Hindlimb muscle (tissue), 1 donor: Measurements from ENCODE around the gene OR52I1. TPM values are rescaled to one million over a fixed set of nuclear protein-coding genes. Genes with fewer than 3 reads are reported as not detected.

Experiments
- DNase-seq: peaks from one replicate; pipeline ENCODE4 v3.0.0-alpha.2; 2013
- polyA plus RNA-seq: library from polyadenylated mRNA; unstranded; fragments of 120-200 nt; gene quantifications from one replicate; pipeline ENCODE4 v1.2.1, GENCODE V29; 2013; ENCODE audit not compliant: insufficient read length

Gene OR52I1
- polyA plus RNA-seq, 1 donor = not detected

DNA sequence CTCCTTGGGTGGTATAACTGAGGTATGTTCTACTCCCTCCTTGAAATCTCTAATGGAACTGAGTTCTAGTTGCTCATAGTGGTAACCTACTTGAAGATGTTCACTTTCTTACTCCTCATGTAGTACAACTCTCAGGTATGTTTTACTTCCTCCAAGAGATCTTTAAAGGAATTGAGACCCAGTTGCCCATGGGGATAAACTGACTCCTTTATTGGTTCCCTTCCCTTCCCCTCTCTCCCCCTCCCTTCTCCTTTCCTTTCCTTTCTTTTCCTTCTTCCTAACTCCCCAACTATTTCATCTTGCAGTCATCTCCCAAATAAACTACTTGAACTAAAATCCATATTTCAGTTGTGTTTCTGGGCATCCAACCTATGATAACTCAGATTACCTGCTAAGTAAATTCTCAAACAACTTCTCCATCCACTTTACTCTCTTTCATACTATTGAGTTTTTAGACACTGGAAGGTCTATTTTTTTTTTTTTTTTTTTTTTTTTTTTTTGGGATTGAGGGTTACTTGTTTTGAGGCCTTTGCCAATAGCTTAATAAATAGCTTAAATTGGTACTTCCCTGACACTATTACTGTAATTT, 22.1 kb downstream of the OR52I1 start:
- DNase-seq = no peak

DNA sequence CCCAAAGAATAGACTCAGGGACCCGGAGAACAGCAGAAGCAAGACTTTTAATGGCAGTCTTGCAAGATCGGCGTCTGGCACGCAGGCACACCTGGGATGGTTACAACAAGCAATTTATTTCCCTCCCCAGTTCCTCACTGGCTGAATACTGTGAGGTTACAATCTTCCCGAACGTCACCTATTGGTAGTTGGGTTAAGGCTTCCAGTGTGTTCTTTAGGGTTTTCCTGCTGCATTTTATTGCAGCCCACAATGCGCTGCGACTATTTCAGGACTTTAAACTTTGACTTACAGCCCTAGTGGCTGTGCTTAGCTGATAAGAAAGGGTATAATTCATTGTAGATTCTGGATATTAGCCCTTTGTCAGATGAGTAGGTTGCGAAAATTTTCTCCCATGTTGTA, 25.7 kb downstream of the OR52I1 start:
- no peak for DNase-seq

DNA sequence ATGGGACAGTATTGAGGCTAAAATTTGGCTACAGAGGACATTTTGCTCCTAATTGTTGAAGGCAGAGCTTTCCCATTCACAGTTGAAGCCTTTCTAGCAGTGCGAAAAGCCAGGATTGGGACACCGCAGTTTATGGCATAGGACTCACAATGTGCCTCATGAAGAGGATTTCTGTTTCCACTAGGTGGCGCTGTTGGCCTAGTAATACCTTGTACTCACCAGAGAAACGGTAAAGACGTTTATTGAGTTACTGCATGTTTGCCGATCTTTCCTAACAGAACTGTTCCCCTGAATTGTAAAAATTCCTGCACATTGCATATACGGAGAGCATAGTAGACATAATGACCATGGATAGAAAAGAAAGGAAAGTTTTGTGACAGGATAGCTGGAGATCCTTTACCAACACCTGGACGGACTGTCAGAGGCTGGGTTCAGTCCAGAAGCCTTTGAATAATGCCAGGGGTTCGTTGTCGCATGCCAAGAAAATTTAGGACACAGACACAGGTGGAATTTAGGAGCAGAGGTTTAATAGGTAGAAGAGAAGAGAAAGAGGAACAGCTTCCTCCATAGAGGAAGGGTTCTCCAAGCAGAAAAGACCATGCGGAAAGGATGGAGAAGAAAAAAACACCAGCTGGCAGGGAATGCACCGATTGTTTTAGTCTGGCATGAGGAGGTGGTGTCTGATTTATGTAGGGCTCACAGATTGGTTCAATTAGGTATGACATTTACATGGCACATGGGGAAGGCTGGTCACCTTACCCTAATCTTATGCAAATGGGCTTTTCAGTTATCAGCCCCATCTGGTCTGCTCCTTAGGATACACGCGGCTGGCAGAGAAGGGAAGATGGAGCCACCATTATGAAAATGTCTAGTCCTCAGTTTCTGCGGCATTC, 32.6 kb downstream of the OR52I1 start:
- no peak for DNase-seq

- no peak for DNase-seq
Observed at GRCh38 chr11:4636136-4636535, 42.3 kb downstream of the OR52I1 start.

GRCh38 chr11:4636962-4637661, 43.3 kb downstream of the OR52I1 start, which contains the start of gene OR51D1:
OR51D1 (plus strand) TSS chr11:4637477; CDS start chr11:4639791, 2,314 bp downstream.
- peak; percentile 60 for DNase-seq

GRCh38 chr11:4637662-4638047, 43.8 kb downstream of the OR52I1 start:
- DNase-seq = no peak

DNA sequence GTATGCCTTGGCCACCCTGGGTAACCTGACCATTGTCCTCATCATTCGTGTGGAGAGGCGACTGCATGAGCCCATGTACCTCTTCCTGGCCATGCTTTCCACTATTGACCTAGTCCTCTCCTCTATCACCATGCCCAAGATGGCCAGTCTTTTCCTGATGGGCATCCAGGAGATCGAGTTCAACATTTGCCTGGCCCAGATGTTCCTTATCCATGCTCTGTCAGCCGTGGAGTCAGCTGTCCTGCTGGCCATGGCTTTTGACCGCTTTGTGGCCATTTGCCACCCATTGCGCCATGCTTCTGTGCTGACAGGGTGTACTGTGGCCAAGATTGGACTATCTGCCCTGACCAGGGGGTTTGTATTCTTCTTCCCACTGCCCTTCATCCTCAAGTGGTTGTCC, 46.1 kb downstream of the OR52I1 start:
- DNase-seq = no peak

- no peak for DNase-seq
Observed at GRCh38 chr11:4641501-4641900, 47.7 kb downstream of the OR52I1 start.

DNA sequence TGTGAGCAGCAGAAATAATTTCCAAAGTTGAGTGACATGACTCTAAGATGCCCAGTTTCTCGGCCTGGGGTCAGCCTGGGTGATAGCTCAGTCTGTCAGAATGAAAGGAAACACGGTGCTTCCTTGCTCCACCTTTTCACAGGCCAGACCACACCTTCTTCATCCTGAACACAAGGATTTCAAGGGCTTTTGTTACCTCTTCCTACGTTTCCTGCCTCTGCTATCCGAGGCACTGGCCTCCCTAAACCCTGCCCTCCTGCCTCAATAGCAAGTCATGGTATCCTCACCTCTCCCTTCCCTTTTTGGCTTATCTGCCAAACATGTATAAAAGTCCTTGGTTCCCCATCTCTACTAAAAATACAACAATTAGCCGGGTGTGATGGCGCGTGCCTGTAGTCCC, 48.2 kb downstream of the OR52I1 start:
- DNase-seq = no peak

DNA sequence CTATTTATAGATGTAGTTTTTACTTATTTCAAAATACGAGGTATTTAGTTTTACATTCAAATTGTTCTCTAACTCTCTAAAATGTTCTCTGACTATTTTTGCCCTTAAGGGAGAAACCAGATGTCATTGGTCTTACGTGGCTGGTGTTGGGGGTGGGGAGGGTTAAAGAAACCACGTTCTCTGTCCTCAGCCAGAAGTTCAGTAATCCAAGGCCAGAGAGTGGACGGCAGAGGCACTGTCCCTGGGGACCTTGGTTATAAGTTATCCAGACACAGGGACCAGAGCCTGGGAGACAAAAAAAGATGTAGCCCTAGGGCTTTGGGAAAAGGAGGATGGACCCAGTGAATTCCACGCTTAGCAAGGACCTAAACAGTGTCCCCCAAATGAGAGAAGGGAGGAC, 49.2 kb downstream of the OR52I1 start:
- DNase-seq = no peak

DNA sequence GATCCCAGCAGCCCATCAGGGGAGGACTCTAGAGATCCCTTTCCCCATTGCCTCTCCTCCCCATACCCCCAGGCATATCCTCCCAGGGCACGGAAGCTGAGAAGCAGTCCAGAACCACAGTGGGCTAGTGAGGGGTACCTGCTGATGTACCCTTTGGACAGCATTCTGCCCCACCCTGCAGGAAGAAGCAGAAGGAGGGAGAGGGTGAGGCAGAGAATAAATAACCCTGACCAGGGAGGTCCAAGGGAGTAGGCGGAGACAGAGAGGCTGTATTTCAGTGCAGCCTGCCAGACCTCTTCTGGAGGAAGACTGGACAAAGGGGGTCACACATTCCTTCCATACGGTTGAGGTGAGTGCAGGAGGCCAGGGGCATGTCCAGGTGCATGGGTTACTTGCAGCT, 49.8 kb downstream of the OR52I1 start, which contains the start of gene OR51E1:
Gene OR51E1, plus strand, starts transcription at position 301 of the 400 bp plus-strand sequence. CDS start 8,545 bp downstream, outside the sequence.
- DNase-seq = no peak

- no peak for DNase-seq
Observed at GRCh38 chr11:4644233-4644632, 50.4 kb downstream of the OR52I1 start.

Other genes starting within 250 kb of the OR52I1 start
- not detected for gene OR52B4, start 225.7 kb upstream of the OR52I1 start, polyA plus RNA-seq
- gene TRIM21, start 200.3 kb upstream of the OR52I1 start, polyA plus RNA-seq = 8.1 TPM
- not detected for gene OR52K2, start 144.7 kb upstream of the OR52I1 start, polyA plus RNA-seq
- 0.12 TPM for gene OR52K1, start 111.4 kb upstream of the OR52I1 start, polyA plus RNA-seq
- gene OR52M1, start 48.8 kb upstream of the OR52I1 start, polyA plus RNA-seq = not detected
- not detected for gene OR52I2, start 12.3 kb upstream of the OR52I1 start, polyA plus RNA-seq
- 8.6 TPM for gene TRIM68, start 14.2 kb downstream of the OR52I1 start, polyA plus RNA-seq
- gene OR51D1, start 43.4 kb downstream of the OR52I1 start, polyA plus RNA-seq = not detected
- gene OR51E1, start 49.9 kb downstream of the OR52I1 start, polyA plus RNA-seq = 1.7 TPM
- gene OR51E2, start 103.8 kb downstream of the OR52I1 start, polyA plus RNA-seq = 0.76 TPM
- gene MMP26, start 110.7 kb downstream of the OR52I1 start, polyA plus RNA-seq = not detected
- gene OR51F1, start 175.9 kb downstream of the OR52I1 start, polyA plus RNA-seq = not detected
- not detected for gene OR52R1, start 210.3 kb downstream of the OR52I1 start, polyA plus RNA-seq
- not detected for gene OR51F2, start 227.3 kb downstream of the OR52I1 start, polyA plus RNA-seq